Liver (tissue), 3 donors: ENCODE data around the gene XXYLT1.

Experiments
- FOXA1 ChIP-seq: IDR thresholded peaks from 2 replicates; pipeline ENCODE4 v1.6.1; 2016; ENCODE audit warnings: antibody characterized with exemption
- GABPA ChIP-seq, 2 donors: IDR thresholded peaks in 1 of 2; conservative IDR thresholded peaks in 1 of 2; 2 replicates each; pipeline ENCODE4 v1.6.1; 2016; ENCODE audit warnings: antibody characterized with exemption in 2 of 2, mild to moderate bottlenecking in 1 of 2, moderate library complexity in 1 of 2
- HNF4A ChIP-seq, 2 donors: conservative IDR thresholded peaks; 2 replicates each; pipeline ENCODE4 v1.6.1; 2016; ENCODE audit warnings: antibody characterized with exemption in 2 of 2, mild to moderate bottlenecking in 2 of 2
- RAD21 ChIP-seq, 2 donors: IDR thresholded peaks; 2 replicates each; pipeline ENCODE4 v1.6.1; 2016; ENCODE audit warnings: antibody characterized with exemption in 2 of 2, mild to moderate bottlenecking in 2 of 2
- TAF1 ChIP-seq: conservative IDR thresholded peaks from 2 replicates; pipeline ENCODE4 v1.6.1; 2016; ENCODE audit warnings: antibody characterized with exemption, mild to moderate bottlenecking
- TF ChIP-seq, protein P1 (sequence below): fragments of 150-350 bp; IDR thresholded peaks from 2 replicates; pipeline ENCODE4 v1.5.1; 2017; ENCODE audit warnings: improper control_type of control experiment, low read depth, low read length; ENCODE audit not compliant: missing input control
- TF ChIP-seq, protein P2 (sequence below): IDR thresholded peaks from 2 replicates; pipeline ENCODE4 v1.6.1; 2016; ENCODE audit warnings: antibody characterized with exemption
- donor health status: healthy.
- donor health status: healthy.

DNA sequence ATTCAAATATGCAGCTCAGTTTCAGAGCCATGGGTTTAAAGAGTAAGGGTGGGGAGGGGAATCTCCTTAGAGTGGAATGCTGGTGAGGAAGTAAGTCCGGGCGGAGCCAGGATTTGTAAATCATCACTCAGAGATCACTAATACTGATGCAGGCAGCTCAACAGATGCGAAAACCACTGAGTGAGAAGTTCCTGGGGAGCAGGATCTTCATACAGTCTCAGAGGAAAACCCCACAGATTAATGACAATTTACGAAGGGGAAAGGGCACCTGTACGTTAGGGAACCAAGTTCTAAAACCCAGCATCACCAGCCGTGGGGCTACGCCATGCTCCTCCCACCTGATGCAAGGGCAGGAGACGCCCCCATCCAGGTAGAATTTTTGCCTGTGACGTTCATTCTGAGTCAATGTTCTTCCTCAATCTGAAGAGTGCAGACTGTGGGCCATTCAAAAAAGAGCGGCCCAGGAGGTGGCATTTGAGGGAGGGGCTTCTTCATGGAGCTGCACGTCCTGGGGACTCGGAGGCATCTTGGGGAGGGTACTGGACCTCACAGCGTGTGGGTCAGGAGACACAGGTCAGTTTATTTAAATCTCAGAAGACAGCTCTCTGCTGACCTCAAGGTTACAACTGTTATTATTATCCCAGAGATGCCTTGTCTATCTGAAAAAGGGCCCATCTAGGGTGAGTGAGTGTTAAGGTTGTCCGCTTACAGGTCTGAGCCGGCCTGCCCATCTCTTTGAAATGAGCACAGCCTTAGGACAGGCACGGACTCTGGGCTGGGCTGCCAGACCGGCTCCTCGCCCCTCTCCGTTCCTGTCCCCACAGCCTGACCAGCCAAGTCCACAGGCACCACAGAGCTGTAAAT is 228.0 kb downstream of the XXYLT1 start:
- TF ChIP-seq, protein P1, sequence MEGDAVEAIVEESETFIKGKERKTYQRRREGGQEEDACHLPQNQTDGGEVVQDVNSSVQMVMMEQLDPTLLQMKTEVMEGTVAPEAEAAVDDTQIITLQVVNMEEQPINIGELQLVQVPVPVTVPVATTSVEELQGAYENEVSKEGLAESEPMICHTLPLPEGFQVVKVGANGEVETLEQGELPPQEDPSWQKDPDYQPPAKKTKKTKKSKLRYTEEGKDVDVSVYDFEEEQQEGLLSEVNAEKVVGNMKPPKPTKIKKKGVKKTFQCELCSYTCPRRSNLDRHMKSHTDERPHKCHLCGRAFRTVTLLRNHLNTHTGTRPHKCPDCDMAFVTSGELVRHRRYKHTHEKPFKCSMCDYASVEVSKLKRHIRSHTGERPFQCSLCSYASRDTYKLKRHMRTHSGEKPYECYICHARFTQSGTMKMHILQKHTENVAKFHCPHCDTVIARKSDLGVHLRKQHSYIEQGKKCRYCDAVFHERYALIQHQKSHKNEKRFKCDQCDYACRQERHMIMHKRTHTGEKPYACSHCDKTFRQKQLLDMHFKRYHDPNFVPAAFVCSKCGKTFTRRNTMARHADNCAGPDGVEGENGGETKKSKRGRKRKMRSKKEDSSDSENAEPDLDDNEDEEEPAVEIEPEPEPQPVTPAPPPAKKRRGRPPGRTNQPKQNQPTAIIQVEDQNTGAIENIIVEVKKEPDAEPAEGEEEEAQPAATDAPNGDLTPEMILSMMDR: no peak
- TF ChIP-seq TAF1 (no peak), FOXA1 (no peak), RAD21 (IDR thresholded peaks at IDR 0.05) (no peak), GABPA (IDR thresholded peaks at IDR 0.05 in 1 of 2, conservative IDR thresholded peaks at IDR 0.05 in 1 of 2) (no peak), HNF4A (conservative IDR thresholded peaks at IDR 0.05) (no peak)
- TF ChIP-seq, protein P2, sequence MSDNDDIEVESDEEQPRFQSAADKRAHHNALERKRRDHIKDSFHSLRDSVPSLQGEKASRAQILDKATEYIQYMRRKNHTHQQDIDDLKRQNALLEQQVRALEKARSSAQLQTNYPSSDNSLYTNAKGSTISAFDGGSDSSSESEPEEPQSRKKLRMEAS: no peak
